WI38 (cell line): ENCODE measurements around the gene AFM.

Experiments used
- H3K4me3 ChIP-seq: 2 replicates; pipeline ENCODE4 v1.5.1; 2011; ENCODE audit warnings: low read depth, mild to moderate bottlenecking, control low read depth, low read length
- TF ChIP-seq, protein P1 (sequence below): IDR thresholded peaks from 2 replicates; pipeline ENCODE4 v1.5.1; 2012; ENCODE audit warnings: low read depth, mild to moderate bottlenecking, control low read depth, low read length

The AFM gene

DNA sequence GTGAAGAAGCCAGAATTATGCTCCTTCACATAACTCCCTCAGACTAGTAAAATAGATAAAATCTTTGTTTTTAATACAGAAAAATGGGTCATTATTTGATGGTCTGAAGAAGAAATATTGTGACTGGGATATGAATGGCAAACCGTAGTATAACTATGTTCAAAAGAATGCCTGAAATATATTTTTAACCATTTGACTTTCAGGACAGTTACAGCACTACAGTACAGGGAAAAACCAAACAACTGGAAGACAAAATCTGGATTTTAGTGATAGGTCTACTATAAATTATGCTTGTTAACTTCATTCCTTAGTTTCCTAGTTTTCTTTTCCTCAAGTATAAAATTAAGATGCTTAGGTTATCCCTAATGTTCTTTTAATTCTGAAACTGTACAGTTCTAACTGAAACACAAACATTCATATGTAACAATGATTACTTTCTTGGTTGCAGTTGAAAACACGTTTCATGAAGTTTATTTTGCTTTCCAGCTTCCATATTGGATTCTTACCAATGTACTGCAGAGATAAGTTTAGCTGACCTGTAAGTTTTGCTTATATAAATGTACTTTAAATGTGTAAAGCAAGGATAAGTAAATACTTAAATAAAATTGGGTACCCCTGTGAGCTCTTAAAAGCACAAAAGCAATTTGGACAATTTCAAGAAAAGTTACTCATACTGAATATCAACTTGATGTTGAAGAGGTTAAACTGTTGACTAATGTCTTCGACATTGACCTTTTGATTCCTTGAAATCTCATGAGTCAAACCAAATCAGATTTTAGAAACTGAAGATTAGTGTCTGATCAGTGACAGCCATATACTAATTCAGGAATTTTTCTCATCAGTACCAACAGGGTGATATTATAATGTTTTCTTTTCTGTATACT is 44.6 kb upstream of the AFM start:
- TF ChIP-seq, protein P1, sequence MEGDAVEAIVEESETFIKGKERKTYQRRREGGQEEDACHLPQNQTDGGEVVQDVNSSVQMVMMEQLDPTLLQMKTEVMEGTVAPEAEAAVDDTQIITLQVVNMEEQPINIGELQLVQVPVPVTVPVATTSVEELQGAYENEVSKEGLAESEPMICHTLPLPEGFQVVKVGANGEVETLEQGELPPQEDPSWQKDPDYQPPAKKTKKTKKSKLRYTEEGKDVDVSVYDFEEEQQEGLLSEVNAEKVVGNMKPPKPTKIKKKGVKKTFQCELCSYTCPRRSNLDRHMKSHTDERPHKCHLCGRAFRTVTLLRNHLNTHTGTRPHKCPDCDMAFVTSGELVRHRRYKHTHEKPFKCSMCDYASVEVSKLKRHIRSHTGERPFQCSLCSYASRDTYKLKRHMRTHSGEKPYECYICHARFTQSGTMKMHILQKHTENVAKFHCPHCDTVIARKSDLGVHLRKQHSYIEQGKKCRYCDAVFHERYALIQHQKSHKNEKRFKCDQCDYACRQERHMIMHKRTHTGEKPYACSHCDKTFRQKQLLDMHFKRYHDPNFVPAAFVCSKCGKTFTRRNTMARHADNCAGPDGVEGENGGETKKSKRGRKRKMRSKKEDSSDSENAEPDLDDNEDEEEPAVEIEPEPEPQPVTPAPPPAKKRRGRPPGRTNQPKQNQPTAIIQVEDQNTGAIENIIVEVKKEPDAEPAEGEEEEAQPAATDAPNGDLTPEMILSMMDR = no peak
- H3K4me3 ChIP-seq = no peak overlapping the region

DNA sequence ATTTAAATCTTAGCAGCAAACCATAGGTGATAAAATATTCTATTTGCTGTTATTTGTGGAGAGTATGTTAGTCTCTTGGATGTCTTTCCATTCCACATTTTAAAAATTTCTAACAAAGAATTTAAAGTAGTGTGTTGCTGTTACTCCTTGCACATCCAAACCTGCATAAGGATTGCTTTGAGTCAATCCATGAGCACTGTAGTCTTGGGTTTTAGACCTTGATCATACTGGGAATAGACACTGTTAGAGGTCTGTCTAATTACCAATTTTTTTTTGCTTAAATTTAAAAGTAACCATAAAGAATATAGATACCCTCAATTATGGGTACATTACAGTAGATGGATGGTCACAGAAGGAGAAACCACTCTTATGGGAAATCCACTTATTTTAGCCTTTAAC is 44.0 kb upstream of the AFM start:
- TF ChIP-seq, protein P1 = no peak
- no peak overlapping the region for H3K4me3 ChIP-seq

DNA sequence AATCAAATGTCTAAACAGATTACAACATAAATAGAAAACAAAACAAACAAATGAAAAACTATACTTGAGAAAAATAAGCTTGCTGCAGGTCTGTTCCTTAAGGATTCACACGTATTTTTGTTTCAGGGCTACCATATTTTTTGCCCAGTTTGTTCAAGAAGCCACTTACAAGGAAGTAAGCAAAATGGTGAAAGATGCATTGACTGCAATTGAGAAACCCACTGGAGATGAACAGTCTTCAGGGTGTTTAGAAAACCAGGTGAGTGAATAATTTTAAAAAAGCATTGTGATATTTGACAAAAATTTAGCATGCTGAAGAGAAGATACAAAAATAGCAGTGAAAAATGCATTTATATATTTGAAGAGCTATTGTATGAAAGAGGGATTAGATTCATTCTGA is 43.5 kb upstream of the AFM start:
- TF ChIP-seq, protein P1 = no peak
- no peak overlapping the region for H3K4me3 ChIP-seq

DNA sequence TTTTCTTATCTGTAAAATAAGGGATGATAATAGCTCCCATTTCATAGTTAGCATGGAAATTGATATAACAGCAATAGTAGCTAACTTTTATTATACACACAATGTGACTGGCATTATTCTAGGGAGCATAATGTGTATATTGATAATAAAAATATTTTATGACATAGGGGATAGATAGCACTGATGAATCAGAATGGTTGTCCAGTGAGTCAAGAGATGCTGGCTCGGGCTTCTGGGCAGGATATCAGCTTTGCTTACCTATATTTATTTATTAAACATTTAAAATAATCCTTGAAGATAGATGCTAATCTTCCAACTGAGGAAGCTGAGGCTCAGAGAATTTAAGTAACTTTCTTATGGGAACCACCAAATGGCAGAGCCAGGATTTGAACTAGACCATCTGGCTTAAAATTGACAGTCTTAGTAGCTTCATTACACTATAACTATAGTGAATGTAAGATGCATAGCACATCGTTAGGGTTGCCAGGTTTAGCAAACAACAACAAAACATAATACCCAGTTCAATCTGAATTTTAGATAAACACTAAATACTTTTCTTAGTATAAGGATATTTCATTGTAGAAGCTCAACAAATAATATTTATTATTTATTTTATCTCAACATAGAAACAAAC is 42.8 kb upstream of the AFM start:
- TF ChIP-seq, protein P1 = no peak
- no peak overlapping the region for H3K4me3 ChIP-seq

DNA sequence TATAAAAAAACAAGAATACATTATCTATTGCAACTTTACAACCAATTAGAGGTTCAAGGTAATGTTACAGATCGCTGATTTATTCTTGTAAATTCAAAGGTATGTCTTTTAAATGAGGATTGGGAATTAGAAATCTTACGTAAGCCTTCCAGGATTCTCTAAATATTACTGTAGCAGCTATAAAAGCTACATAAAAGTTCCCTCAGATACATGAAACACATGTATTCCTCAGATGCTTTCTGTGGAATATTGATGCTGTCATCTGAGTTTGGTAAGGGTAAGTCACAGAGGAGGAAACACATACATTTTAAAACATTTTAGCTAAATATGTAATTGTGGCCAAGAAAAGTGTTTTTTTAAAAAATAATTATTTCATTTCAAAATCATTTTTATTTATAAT is 42.1 kb upstream of the AFM start:
- TF ChIP-seq, protein P1 = no peak
- H3K4me3 ChIP-seq = no peak overlapping the region

DNA sequence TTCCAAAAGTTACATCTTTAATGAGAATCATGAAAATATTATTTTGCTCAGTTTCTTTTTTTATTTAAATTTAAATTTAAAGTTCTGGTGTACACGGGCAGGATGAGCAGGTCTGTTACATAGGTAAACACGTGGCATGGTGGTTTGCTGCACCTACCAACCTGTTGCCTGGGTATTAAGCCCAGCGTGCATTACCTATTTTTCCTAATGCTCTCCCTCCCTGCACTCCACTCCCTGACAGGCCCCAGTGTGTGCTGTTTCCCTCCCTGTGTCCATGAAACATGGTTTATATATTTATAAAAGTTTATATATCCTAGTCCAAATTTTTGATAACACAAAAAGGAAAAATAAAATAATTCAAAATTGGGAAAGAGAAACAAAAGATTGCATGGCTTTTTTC is 41.6 kb upstream of the AFM start:
- H3K4me3 ChIP-seq = no peak overlapping the region
- TF ChIP-seq, protein P1 = no peak

DNA sequence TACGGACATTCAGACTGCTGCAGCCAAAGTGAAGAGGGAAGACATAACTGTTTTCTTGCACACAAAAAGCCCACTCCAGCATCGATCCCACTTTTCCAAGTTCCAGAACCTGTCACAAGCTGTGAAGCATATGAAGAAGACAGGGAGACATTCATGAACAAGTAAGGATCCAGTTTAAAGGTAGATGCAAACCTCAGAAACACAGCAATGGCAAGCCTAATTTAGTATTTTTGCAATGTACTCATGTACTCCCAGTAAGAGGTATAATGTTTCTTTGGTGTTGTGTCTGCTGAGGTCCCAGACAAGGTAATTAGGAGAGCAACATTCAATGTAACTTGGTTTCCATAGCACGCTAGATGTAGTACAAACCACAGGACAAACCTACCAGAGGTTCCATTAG is 40.9 kb upstream of the AFM start:
- H3K4me3 ChIP-seq = no peak overlapping the region
- TF ChIP-seq, protein P1 = no peak
